HG02981 (cell line): ENCODE results near the gene ADIG.

Source experiments
- ATAC-seq: cut with Tn5 transposase; IDR thresholded peaks from one replicate; pipeline ENCODE4 v1.9.1; 2021; ENCODE audit warnings: mild to moderate bottlenecking, moderate library complexity; ENCODE audit not compliant: unreplicated experiment

The ADIG gene

DNA sequence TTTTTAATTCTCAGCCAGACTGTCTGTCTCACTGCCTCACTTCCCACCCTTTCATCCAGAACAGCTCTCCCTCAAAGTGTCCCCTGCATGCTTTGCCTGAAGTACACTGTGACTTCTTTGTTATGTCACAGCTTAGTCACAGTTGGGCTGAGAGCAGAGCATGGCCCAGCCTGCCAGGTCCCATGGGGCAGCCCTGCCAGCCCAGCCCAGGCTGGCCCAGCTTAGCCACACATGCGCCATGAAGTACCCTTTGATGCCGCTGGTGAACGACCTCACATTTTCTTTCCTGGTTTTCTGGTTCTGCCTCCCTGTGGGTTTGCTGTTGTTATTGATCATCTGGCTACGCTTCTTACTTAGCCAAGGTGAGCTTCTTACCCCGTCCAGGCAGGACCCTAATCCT lies at the start of gene ADIG:
Gene ADIG (plus strand): TSS at position 185 of the 400 bp plus-strand sequence. CDS start 54 bp downstream, at position 239.
- no peak for ATAC-seq

DNA sequence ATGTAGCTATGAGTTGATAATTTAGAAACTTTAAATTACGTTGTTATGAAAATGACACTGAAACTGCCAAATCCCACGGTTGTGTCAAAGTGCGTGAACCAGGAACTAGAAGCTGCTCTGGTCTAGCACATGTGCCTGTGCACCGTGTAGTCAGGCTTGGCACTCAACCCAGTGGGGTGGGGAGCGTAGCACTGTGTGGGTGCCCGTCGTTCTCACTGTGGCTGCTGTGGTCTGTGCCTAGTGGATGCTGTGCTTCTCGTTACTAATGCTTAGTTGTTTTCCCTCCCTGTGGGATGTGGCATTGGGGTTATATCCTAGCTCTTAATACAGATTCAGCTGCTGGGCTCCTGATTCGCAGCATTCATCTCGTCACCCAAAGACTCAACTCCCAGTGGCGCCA lies 46.2 kb upstream of the ADIG start:
- ATAC-seq = no peak

DNA sequence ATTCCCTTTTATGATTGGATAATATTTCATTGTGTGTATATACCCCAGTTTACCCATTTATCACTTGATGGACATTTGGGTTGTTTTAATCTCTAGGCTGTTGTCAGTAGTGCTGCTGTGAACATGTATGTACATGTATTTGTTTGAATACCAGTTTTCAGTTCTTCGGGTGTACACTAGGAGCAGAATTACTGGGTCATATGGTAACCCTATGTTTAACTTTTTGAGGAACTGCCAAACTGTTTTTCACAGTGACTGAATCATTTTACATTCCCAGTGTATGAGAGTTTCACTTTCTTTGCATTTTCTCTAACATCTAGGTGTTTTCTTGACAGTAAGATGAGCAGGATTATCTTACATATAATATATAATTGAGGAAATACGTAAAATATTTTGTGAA lies 44.7 kb upstream of the ADIG start:
- ATAC-seq = no peak

DNA sequence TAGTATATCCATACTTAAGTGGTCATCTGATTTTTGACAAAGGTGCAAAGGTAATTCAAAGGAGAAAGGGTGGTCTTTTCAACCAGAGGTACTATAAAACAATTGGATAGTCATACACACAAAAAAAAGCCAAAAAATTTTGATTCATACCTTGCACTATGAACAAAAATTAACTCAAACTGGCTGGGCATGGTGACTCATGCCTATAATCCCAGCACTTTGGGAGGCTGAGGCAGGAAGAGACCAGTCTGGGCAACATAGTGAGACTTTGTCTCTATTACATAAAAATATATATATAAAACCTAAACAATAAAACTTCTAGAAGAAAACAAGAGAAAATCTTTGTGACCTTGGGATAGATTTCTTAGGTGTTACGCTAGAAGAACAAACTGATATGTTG lies 43.8 kb upstream of the ADIG start:
- no peak for ATAC-seq

DNA sequence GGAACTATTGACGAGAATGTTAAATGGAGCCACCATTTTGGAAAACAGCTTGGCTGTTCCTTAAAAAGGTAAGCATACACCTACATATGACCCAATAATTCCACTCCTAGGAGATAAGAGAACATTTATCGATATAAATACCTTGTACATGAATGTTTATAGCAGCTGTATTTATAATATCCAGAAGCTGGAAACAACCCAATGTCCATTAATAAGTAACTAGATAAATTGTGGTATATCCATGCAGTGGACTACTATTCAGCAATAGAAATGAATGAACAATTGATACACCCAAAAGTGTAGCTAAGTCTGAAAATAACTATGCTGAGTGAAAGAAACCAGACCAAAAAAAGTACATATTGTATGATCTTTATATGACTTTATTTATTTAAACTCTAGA lies 42.2 kb upstream of the ADIG start:
- ATAC-seq = no peak

DNA sequence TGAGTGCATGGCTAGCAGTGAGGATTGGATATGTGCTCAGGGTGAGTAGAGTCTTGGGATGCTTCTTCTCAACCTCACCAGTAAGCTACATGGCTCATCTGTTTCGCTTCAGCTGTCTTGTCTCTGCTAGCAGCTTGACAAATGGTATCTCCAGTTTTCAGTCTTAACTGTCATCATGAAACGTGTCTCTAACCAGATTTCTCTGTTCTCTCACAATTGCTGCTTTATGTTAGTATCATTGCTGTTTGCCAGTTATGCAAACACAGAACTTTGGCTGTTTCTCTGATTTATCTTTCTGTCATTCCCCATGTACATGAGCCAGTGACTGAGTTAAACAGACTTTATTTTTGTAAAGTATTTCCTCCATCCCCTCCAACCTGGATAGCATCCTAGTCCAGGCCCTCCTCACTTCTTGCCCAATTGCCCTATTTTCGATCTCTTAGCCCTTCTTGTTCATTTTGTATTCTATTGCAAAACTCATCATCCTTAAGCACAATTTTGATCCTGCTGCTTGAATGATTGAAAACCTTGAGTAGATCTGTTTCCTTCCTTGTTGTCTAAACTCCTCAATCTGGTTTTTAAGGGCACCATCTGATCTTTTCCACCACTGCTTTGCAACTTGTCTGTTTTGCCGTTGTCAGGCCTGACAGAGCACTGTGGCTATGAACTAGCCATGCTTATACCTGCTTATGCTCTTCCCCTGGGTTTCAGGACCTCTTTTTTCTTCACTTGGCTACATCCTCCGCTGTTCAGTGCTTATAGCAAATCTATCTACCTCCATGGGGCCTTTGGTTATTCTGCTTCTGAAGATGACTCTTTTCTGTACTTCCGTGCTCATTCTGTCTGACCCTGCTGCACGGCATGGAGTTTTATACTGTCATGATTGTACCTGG lies 37.7 kb upstream of the ADIG start:
- no peak for ATAC-seq

DNA sequence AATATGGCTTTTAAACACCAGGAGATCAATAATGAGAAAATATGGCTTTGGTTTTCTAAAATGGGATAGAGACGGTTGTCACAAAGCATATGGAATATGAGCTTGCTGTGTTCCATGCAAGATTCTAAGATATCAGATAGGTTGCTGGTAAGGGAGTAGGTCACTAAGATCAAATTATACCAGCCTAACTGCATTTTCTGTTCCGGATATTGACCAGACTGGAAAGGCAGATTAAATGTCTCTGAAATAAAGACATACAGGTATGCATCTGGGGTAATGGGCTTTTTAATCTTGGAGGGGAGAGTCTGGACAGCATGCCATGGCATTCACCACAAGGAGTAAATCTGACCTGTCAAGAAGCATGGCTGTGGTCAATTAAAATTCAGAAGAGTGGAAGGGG lies 35.2 kb upstream of the ADIG start:
- ATAC-seq = no peak

DNA sequence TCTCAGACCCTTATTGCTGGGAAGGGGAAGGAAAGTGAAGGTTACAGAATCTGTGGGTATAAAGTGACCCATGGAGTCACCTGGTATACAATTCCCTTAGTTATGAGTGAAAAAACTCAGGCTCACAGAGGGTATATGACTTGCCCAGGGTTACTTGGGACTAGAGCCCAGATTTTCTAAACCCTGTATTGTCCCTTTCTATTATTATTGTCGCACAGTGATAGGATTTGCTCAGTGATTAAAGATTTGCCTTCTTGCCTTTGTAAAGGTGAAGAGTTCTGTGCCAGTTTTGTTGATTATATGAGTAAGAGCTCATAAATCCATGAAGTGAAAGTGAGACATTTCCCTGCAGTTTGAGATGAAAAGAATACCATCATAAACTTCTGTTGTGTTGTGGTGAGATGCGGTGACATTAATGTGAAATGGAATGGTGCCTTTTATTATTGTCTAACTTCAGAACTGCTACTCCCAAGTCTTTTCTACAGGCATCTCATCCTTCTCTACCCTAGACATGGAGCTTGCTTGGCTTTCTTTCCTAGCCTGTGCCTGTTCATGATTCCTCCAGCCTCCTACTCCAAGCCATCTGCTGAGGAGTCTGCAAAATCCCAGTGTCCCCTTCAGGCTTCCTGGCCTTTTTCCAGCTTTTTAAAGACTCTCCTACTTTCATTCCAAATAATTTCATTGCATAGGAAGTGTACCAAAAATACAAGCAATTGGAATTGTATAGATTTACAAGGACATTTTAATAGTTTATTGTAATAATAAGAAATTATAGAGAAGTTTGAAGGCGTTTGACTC lies 33.5 kb upstream of the ADIG start:
- ATAC-seq = no peak

DNA sequence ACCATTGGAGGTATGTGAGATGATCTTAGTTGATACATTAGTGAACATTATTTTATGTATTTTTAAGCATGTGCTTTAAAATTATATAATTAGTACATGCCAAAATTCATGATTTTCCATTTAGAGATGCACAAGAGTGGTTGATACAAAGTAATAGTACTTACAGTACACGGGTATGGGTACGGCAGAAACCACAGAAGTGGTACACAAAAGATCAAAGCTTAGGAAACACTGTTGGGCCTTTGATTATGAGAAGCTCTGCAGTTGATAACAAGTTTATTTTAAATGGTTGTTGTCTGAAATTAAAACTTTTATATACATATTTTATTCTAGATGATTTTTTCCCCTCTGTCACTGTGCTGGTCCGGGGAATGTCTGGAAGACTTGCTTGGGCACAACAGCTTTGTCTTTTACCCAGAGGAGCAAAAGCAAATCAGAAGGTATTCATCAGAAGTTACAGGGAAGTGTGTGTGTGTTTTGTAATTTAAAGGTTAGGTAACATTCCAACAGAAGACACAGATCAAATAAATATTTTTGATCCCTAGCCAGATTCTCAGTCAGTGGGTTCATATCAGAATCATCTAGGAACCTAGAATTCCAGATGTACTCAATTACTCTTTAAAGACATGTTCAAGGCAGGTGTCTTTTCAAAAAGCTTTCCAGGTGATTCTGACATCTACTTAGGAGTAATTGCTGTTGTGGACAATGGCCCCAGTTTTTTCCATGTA lies 32.5 kb upstream of the ADIG start:
- ATAC-seq = no peak

DNA sequence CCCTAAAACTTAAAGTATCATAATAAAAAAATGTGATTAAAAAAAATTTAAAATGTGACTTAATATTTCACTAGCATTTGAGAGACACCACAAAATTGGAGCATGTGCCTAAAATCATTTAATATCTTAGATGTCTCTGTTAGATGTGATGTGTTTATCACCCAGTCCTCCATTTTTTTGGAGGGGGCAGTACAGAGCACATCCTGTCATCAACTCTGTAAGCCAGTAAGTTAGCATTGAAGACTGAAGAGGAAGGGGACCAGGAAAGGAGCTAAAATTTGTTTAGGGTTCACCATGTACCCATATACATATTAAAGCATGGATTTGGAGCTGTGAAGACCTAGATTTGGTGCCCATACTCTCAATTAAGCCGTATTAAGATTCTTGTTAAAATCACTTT lies 30.7 kb upstream of the ADIG start:
- ATAC-seq = no peak

DNA sequence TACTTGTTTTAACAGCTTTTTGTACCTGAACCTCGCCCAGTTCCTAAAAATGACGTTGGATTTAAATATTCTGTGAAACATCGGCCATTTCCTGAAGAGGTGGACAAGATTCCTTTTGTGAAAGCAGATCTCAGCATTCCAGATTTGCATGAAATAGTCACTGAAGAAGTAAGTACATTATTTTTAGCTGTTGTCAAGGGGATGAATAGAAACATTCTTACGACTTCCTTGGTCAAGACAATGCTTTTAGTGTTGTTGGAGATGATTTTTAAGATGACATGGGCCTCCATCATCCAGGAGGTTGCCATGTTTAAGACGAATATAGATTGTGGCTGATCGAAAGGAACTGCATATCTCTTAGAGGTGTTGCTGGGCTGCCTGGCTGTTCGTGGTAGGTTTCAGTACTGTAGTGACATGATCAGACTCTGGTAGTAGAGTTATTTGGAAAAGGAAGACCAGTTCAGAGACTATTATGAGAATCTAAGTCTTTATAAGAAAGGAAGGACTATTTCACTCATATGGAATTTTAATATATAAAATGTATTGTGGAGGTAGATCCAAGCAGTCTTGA lies 29.9 kb upstream of the ADIG start:
- no peak for ATAC-seq

DNA sequence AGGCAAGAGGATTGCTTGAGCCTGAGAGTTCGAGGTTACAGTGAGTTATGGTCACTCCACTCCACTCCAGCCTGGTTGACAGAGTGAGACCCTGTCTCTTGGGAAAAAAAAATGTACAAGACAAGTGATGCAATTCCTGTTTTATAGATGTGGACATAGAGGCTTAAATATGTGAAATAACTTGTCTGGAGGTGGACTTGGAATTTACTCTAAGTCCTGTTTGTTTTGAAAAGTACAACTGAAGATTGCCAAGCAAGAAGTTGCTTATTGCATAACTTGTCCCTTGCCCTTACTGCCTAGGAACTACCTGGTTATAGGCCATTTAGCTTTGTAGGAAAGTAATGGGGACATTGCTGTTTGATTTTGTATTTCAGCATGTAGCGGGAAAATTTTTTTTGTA lies 26.0 kb upstream of the ADIG start:
- no peak for ATAC-seq

DNA sequence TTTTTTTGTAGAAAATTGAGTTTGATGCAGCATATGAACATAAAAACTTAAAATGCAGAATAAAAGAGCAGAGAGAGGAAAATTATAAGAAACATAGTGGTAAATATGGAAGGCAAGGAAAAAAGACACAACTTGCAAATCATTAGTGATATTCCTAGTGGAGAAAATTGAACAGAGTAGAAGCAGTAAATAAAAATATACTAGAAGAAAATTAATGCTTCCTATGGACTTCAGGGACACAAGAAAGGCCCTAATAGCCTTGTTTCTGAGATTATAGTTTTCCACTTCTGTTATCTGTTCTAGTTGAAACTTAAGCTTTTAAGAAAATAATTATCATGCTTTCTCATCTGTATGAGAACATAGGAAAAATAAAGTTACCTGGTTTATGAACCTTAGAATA lies 25.6 kb upstream of the ADIG start:
- no peak for ATAC-seq

DNA sequence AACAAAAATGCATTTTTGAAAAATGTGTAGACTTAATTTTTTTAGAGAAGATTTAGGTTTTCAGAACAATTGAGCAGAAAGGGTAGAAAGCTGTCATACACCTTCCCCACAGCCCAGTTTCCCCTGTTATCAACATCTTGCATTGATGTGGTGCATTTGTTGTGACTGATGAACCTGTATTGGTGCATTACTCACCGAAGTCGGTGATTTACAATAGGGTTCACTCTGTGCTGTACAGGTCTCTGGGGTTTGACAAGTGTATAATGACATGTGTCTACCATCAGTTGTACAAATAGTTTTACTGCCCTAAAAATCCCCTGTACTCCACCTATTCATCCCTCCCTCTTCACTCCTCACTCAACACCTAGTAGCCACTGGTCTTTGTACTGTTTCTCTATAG lies 23.8 kb upstream of the ADIG start:
- ATAC-seq = no peak

DNA sequence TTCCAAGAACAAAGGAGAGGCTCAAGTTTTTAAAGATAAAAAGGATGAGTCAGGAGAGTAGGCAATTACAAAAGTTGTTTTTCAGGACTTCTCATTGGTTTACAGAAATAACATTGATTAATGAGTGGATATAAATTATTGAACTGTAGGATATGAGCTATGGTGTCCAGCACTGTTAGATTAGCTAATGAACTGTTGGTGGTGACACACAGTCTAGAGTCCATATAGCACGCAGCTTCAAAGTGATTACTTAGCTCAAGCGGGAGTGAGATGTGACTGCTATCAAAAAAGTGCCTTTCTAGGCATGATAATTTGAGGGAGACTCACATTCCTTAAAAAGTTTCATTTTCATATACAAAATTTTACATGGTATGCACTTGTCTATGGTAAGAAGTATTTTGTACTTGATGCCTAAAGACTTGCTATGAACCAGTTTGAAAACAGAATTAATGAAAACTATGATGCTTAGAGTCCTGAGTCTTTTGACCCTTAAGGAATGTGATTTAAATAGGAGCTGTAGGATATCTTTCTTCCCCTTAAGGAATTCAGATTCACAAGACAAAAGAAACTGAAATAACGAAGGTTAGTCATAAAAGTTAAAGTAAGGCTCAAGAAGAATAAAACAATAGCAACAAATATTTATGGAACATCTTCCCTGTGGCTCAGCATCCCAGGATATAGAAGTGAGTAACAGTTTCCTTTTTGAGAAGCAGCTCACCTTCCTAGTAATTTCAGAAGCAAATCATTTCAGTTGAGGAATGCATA lies 22.2 kb upstream of the ADIG start:
- ATAC-seq = no peak

DNA sequence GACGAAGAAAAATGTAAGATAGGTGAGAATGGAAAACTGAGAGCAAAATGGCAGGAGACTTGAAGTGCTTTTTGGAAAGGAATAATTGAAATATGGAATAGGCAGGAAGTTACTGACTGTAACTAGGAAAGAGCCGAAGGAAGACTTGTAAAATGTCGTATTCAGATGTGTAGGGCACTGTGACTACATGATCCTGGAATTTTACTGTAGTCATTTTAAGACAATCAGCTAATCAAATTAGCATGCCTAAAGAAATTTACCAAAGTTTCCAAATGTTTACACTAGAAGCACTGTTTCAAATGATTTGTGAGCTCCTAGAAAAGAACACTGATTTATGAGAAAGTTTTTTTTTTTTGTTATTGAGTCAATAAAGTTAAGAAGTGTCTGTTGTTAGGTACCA lies 21.2 kb upstream of the ADIG start:
- ATAC-seq = no peak

DNA sequence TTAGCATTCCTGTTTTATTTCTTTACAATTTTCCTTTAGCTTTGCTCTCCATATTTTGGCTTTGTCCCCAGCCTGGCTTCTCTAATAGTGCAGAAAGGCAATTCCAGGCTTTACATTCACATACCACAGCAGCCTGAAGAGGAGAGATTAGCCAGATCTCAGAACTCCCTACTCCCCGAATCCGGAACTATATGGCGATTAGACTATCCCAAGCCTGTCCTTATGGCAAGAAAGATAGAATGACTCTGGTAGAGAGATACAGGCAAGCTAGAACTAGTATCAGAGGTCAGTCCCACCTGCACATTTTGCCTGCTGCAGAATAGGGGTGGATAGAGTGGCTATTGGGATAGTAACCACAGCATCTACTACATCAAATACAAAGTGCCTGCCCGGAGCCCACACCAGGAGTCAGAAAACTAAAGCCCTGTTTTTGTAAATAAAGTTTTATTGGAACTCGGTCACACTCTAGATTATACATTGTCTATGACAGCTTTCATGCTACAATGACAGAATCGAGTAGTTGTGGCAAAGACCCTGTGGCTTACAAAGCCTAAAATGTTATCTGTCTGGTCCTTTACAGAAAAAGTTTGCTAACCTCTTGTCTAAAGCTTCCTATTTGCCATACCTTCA lies 17.1 kb upstream of the ADIG start:
- ATAC-seq = no peak

DNA sequence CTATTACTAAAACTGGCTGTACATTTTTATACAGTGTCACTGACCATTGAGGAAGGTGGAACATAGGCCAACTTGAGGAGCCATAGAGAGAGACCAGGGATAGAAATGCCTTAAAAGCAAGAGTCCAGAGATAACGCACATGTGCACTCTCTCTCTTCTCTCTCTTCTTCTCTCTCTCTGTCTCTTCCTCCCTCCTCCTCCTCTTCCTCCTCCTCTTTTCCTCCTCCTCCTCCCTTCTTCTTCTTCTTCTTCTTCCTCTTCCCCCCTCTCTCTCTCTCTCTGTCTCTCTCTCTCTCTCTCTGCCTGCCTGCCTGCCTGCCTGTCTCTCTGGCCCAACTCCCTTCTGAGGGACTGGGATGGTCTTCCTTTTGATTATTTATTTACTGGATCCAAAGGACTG lies 16.3 kb upstream of the ADIG start:
- ATAC-seq = no peak

DNA sequence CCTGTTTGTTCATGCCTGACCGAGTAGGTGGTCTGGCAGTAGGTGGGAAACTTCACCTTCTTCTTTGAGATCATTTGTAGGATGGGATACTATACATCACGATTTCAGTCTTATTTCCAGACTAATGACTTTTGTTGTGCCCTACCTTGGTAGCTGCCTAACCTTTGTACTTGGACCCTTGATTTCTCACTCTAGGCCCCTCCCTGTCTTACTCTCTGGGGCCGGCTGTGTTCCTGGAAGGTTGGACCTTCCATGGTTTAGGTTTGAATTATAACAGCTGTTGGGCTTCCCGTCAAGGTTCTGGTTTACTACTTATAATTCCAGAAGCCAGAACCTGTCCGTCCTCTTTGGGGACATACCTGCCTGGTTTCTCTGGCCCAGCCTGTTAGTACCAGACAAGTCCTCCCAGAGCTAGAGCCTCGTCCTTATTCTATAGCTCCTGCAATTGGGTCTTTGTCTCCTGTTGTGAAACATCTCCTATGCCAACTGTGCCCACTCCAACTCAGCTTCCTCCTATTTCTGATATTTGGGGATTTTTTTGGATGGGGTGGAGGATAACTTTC lies 14.9 kb upstream of the ADIG start:
- no peak for ATAC-seq
